ENCODE data around the gene PDLIM1.
"Not testable (repeated sequence)": the region's sequence is repeated elsewhere in the genome, so short reads cannot be mapped to it uniquely, and the experiment has no call there.

Gene PDLIM1

GRCh38 chr10:95211606-95212279 is 79.1 kb downstream of the PDLIM1 start:
- DNase-seq (ENCODE audit: low read depth in 2 of 2) = no peak

- no peak for DNase-seq (ENCODE audit: low read depth in 2 of 2)
These were observed 81.2 kb downstream of the PDLIM1 start for GRCh38 chr10:95209509-95210127.

- DNase-seq (ENCODE audit: low read depth in 2 of 2) = no peak
These were observed 82.0 kb downstream of the PDLIM1 start for GRCh38 chr10:95208702-95209391.

- not testable (repeated sequence) for DNase-seq (ENCODE audit: low read depth in 2 of 2)
These were observed 87.9 kb downstream of the PDLIM1 start for GRCh38 chr10:95202865-95203264.

GRCh38 chr10:95201736-95202135 is 89.1 kb downstream of the PDLIM1 start:
- no peak for DNase-seq (ENCODE audit: low read depth in 2 of 2)

- no peak for DNase-seq (ENCODE audit: low read depth in 2 of 2)
These were observed 94.8 kb downstream of the PDLIM1 start for GRCh38 chr10:95196046-95196445.

- DNase-seq (ENCODE audit: low read depth in 2 of 2) = no peak
These were observed 96.9 kb downstream of the PDLIM1 start, which contains the start of gene ACSM6 for GRCh38 chr10:95193944-95194343. ACSM6 (plus strand) TSS chr10:95194238; CDS start chr10:95194486, 248 bp downstream.

- DNase-seq (ENCODE audit: low read depth in 2 of 2) = no peak
These were observed 102.2 kb downstream of the PDLIM1 start for GRCh38 chr10:95188593-95188992.

- no peak for DNase-seq (ENCODE audit: low read depth in 2 of 2)
These were observed 103.2 kb downstream of the PDLIM1 start for GRCh38 chr10:95187617-95188016.
